ENCODE results near the gene OAF. TPM values are rescaled to one million over a fixed set of nuclear protein-coding genes. Genes with fewer than 3 reads are reported as not detected.
A peak's percentile ranks its signal among the peaks of the same experiment; 100 is the strongest.

Gene OAF
- total RNA-seq, 8 experiments from 2014 or later = 1.7 to 58.4 (median 16.7) TPM

DNA sequence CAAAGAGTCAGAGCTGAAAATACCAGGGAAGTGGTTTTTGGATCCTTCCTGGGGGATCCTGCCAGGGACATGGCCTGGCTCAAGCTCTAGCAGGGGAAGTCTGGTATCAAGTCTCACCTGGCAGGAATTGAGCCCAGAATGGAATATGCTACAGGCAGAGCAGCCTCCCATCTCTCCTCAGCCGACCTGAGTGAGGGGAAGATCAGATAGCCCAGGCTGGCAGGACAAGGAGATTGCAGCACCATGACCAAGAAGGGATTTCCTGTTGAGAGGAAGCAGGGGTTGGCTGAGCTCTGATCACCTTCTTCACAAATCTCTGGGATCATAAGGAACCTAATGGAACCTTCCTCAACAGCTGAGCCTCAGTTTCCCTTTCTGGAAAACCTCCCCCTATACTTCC, 13.0 kb downstream of the OAF start:
- no peak overlapping the region for H3K27ac ChIP-seq
- in situ Hi-C loops (cut with MboI; ENCODE audit: low pct_unique_long_range_greater_than_20kb in 2 of 9, low sequenced_read_pairs in 9 of 9, unreplicated experiment in 9 of 9) = loop anchor here in 6 of 9 experiments (10.0 kb wide), 1 partner anchor 49 kb away; no protein-coding TSS in a partner anchor
- WGBS, 10 experiments = 40 to 67% methylated on average over 1 of the region's 1 CpG; no CpG with 5 or more reads in 8 of the 10 experiments
- no peak overlapping the region for H3K4me3 ChIP-seq
- H3K4me1 ChIP-seq (replicated peaks in 1 of 2) = peaks cover 12 to 24% of the 10 kb centered on the region in 2 donors
- no peak for ATAC-seq (replicated peaks in 6 of 8)

DNA sequence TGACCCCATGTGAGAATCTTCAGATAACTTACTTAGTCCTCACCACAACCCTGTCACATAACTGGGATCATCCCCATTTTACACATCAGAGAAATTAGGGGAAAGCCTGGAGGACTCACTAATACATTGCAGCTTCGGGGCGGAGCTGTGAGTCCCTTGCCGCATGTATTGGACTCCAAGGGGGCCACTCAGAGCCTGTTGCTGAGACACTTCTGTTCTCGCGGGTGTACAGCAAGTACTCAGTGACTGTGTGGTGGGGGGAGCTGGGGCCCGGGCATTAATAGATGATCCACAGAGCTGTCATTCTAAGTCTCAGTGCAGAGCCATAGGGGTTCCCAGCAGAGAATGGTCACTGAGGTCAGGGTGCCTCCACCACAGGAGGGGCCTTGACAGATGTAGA, 13.5 kb downstream of the OAF start:
- no peak overlapping the region for H3K4me3 ChIP-seq
- 40 to 91% methylated on average over 1 to 4 of the region's 6 CpGs; no CpG with 5 or more reads in 8 of the 10 experiments for WGBS, 10 experiments
- no peak overlapping the region for H3K27ac ChIP-seq
- in situ Hi-C loops (cut with MboI; ENCODE audit: low pct_unique_long_range_greater_than_20kb in 2 of 9, low sequenced_read_pairs in 9 of 9, unreplicated experiment in 9 of 9) = loop anchor here in 6 of 9 experiments (10.0 kb wide), 1 partner anchor 50 kb away; no protein-coding TSS in a partner anchor
- H3K4me1 ChIP-seq (replicated peaks in 1 of 2) = peaks cover 11 to 19% of the 10 kb centered on the region in 2 donors
- peak in 1 of 8 experiments; percentile 11 for ATAC-seq (replicated peaks in 6 of 8)

DNA sequence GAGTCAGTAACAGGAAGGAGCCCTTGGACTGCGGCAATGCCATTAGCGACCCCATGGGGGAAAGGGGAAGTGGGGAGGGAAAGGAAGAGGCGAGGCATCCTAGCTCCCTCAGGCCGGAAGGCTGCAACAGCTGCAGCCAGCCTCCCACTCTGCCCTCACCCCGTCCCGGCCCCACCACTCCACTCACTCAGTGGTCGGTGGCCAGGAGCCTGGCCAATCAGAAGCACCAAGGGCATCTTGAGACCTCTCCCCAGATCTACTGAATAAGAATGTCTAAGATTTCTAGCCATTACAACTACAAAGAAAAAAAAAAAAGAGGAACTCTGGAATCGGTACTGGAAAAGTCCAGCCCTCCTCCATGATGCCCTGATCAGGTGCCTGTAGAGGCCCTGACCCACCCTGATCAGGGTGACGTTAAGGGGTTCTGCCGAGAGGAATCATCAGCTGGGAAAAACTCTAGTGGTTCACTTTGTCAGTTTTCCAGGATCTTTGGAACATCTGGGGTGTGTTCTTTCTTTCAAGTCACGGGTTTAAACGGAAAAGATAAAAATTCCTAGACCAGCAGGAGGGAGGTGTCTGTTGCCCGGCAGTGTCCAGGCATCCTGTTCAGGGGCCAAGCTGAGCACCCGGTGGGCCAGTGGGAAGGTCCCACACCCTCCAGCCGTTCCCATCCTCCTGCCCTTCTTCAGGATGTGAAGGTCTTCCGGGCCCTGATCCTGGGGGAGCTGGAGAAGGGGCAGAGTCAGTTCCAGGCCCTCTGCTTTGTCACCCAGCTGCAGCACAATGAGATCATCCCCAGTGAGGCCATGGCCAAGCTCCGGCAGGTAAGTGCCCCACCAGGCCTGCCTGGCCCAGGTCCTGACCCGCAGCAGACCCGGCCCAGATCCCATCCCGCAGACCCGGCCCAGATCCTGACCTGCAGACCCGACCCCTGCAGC, 14.4 kb downstream of the OAF start:
- in situ Hi-C loops (cut with MboI; ENCODE audit: low pct_unique_long_range_greater_than_20kb in 2 of 9, low sequenced_read_pairs in 9 of 9, unreplicated experiment in 9 of 9) = loop anchor here in 6 of 9 experiments (10.0 kb wide), 1 partner anchor 50 kb away; no protein-coding TSS in a partner anchor
- peaks cover 10 to 15% of the 10 kb centered on the region in 2 donors for H3K4me1 ChIP-seq (replicated peaks in 1 of 2)
- H3K4me3 ChIP-seq = no peak overlapping the region
- ATAC-seq (replicated peaks in 6 of 8) = peak in 7 of 8 experiments; percentile 49 to 70 (median 66)
- H3K27ac ChIP-seq = no peak overlapping the region
- WGBS, 10 experiments = 17 to 63% (median 44%) methylated on average over 2 to 8 of the region's 22 CpGs; no CpG with 5 or more reads in 4 of the 10 experiments

DNA sequence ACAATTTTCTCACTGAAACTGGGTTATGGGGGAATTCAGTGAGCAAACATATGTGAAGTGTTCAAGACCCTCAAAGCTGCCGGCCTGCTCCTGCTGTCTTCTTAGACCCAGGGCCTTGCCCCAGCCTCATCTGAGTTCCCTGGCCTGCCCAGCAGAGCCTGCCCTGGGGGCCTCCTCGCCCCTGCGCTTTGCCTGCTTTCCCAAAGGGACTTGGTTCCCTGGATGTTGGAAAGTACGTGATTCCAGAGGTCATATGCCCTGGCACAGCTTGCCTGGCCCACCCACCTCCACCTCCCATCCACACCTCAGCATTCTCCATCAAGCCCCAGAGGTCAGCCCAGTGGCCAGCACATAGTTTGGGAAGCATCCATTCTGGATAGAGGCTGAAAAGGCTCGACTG, 15.4 kb downstream of the OAF start:
- no peak overlapping the region for H3K4me3 ChIP-seq
- in situ Hi-C loops (cut with MboI; ENCODE audit: low pct_unique_long_range_greater_than_20kb in 2 of 9, low sequenced_read_pairs in 9 of 9, unreplicated experiment in 9 of 9) = loop anchor here in 6 of 9 experiments (10.0 kb wide), 1 partner anchor 51 kb away; no protein-coding TSS in a partner anchor
- H3K27ac ChIP-seq = no peak overlapping the region
- peaks cover 10 to 15% of the 10 kb centered on the region in 2 donors for H3K4me1 ChIP-seq (replicated peaks in 1 of 2)
- no peak for ATAC-seq (replicated peaks in 6 of 8)
- WGBS, 10 experiments = 80 to 100% (median 100%) methylated on average over 1 to 2 of the region's 5 CpGs; no CpG with 5 or more reads in 3 of the 10 experiments

DNA sequence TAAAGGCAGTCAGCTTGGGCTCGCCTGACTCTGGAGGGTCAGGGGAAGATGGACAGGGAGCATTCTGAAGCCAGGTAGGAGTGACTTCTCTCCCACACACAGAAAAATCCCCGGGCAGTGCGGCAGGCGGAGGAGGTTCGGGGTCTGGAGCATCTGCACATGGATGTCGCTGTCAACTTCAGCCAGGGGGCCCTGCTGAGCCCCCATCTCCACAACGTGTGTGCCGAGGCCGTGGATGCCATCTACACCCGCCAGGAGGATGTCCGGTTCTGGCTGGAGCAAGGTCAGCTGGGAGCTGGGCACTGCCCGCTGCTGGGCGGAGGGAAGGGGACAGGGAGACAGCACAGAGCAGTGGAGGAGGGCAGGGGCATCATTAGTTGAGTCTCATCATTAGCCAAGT, 15.9 kb downstream of the OAF start:
- Histone ChIP-seq H3K27ac (no peak overlapping the region), H3K4me1 (replicated peaks in 1 of 2) (peaks cover 10 to 15% of the 10 kb centered on the region in 2 donors), H3K4me3 (no peak overlapping the region)
- in situ Hi-C loops (cut with MboI; ENCODE audit: low pct_unique_long_range_greater_than_20kb in 2 of 9, low sequenced_read_pairs in 9 of 9, unreplicated experiment in 9 of 9) = loop anchor here in 6 of 9 experiments (10.0 kb wide), 1 partner anchor 52 kb away; no protein-coding TSS in a partner anchor
- ATAC-seq (replicated peaks in 6 of 8) = no peak
- 20 to 100% (median 83%) methylated on average over 1 to 7 of the region's 13 CpGs; no CpG with 5 or more reads in 4 of the 10 experiments for WGBS, 10 experiments

DNA sequence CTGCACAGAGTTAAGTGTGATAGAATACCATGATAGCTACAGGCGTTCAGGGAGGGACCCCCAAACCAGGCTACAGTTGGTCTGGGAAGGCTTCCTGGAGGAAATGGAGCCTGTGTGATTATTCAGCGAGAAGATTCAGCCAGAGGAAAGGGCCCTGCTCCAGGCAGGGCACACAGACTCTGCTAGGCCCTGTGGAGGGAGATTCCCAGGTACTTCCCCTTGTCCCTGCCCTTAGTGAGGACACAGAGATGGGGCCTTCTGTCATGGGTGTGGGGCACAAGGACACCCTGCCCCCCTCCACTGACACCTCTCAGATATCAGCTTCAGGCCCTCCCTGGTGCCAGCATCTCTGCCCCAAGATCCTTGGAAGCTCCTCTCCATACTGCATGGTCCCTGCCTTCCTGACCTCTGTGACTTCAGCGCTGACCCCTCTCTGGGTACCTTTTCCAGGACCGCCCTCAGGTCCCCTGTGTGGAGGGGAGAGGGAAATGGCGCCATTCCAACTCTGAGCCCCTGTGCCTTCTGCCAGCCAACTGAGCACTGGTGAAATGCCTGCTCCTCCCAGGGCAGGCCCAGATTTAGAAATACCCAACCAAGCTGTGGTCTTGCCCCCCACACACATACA, 16.5 kb downstream of the OAF start:
- in situ Hi-C loops (cut with MboI; ENCODE audit: low pct_unique_long_range_greater_than_20kb in 2 of 9, low sequenced_read_pairs in 9 of 9, unreplicated experiment in 9 of 9) = loop anchor here in 6 of 9 experiments (10.0 kb wide), 1 partner anchor 53 kb away; no protein-coding TSS in a partner anchor
- ATAC-seq (replicated peaks in 6 of 8) = no peak
- Histone ChIP-seq H3K4me3 (no peak overlapping the region), H3K4me1 (replicated peaks in 1 of 2) (peaks cover 10 to 15% of the 10 kb centered on the region in 2 donors), H3K27ac (no peak overlapping the region)
- 80 to 100% (median 100%) methylated on average over 1 of the region's 5 CpGs; no CpG with 5 or more reads in 5 of the 10 experiments for WGBS, 10 experiments

DNA sequence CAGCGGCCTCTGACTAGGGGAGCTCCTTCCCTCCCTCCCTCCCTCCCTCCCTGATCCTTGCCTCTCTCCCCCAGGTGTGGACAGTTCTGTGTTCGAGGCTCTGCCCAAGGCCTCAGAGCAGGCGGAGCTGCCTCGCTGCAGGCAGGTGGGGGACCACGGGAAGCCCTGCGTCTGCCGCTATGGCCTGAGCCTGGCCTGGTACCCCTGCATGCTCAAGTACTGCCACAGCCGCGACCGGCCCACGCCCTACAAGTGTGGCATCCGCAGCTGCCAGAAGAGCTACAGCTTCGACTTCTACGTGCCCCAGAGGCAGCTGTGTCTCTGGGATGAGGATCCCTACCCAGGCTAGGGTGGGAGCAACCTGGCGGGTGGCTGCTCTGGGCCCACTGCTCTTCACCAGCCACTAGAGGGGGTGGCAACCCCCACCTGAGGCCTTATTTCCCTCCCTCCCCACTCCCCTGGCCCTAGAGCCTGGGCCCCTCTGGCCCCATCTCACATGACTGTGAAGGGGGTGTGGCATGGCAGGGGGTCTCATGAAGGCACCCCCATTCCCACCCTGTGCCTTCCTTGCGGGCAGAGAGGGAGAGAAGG, 18.1 kb downstream of the OAF start:
- Histone ChIP-seq H3K4me1 (replicated peaks in 1 of 2) (peaks cover 10 to 15% of the 10 kb centered on the region in 2 donors), H3K4me3 (no peak overlapping the region), H3K27ac (no peak overlapping the region)
- 0 to 100% methylated on average over 1 of the region's 16 CpGs; no CpG with 5 or more reads in 8 of the 10 experiments for WGBS, 10 experiments
- in situ Hi-C loops (cut with MboI; ENCODE audit: low pct_unique_long_range_greater_than_20kb in 2 of 9, low sequenced_read_pairs in 9 of 9, unreplicated experiment in 9 of 9) = loop anchor here in 6 of 9 experiments (10.0 kb wide), 1 partner anchor 54 kb away; no protein-coding TSS in a partner anchor
- peak in 1 of 8 experiments; percentile 53 for ATAC-seq (replicated peaks in 6 of 8)

DNA sequence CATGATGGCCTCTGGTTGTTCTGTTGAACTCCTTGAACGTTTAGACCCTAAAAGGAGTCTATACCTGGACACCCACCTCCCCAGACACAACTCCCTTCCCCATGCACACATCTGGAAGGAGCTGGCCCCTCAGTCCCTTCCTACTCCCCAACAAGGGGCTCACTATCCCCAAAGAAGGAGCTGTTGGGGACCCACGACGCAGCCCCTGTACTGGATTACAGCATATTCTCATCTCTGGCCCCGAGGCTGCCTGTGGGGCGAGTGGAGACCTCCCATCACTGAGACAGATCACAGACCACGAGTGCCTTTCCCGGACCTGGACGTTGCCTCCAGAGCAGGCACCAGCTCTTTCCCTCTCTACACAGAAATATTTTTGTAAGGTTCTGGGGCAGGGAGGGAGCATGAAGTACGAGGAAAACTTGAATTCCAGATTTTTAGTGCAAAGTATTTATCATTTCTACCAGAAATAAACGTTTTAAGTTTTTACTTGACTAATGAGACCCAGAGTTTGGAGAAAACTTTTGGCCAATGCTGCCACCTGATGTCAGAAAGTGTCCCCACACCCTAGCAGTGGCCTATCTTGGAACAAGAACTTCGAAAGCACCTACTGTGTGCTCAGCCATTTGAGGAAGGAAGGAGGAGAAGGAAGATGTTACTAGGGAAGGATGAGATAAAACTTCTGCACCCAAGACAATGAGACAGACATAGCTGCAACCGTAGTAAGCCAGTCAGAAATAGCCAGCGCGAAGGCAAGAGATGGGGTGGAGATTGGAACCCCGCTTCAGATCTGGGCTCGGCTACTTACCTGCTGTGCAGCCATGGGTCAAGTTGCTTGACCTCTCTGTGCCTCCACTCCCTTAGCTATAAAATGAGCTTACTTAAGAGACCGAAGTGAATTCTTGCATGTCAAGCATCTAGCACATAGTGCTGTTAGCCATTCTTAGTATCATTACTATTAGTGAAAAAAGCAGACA, 18.9 kb downstream of the OAF start:
- peaks cover 9 to 10% of the 10 kb centered on the region in 2 donors for H3K4me1 ChIP-seq (replicated peaks in 1 of 2)
- in situ Hi-C loops (cut with MboI; ENCODE audit: low pct_unique_long_range_greater_than_20kb in 2 of 9, low sequenced_read_pairs in 9 of 9, unreplicated experiment in 9 of 9) = loop anchor here in 6 of 9 experiments (10.0 kb wide), 2 partner anchors 55 to 75 kb away; no protein-coding TSS in a partner anchor
- H3K4me3 ChIP-seq = no peak overlapping the region
- ATAC-seq (replicated peaks in 6 of 8) = peak in 3 of 8 experiments; percentile 26 to 36 (median 33)
- no peak overlapping the region for H3K27ac ChIP-seq
- 20 to 80% (median 50%) methylated on average over 1 to 10 of the region's 17 CpGs for WGBS, 10 experiments

DNA sequence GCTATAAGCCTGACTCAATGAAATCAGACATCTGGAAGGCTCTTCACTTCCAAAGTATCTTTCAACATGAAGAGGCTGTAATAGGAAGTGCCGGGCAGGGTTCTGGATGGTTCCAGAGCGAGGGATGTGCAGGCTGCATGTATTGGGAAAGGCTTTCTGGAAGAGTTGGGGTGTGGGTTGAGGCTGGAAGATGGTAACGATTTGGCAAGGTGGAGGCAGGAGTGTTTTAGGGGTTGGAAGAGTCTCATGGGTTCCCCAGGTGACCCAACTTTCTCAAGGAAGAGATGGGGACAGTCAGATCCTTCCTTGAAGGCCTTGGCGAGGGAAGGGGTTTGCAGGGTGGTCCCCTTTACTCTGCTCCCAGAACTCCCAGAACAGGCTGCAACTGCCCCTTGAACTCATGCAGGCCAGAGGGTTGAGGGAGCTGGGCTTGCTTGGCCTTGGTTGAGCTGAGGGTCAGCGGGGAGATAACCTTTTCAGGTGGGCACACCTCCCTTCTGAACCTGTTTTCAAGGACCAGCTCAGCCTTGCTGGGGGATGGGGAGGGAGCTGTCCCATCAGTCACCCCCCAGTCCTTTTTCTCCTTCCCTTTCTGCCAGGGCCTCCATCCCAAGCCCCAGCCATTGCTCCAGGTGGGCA, 19.7 kb downstream of the OAF start:
- H3K4me1 ChIP-seq (replicated peaks in 1 of 2) = peaks cover under 1 to 2% of the 10 kb centered on the region in 2 donors
- H3K4me3 ChIP-seq = no peak overlapping the region
- in situ Hi-C loops (cut with MboI; ENCODE audit: low pct_unique_long_range_greater_than_20kb in 2 of 9, low sequenced_read_pairs in 9 of 9, unreplicated experiment in 9 of 9) = loop anchor here in 1 of 9 experiments (10.0 kb wide), 1 partner anchor 74 kb away; no protein-coding TSS in a partner anchor
- WGBS, 10 experiments = 72 to 100% (median 93%) methylated on average over 1 to 4 of the region's 5 CpGs; no CpG with 5 or more reads in 4 of the 10 experiments
- H3K27ac ChIP-seq = no peak overlapping the region
- ATAC-seq (replicated peaks in 6 of 8) = no peak

DNA sequence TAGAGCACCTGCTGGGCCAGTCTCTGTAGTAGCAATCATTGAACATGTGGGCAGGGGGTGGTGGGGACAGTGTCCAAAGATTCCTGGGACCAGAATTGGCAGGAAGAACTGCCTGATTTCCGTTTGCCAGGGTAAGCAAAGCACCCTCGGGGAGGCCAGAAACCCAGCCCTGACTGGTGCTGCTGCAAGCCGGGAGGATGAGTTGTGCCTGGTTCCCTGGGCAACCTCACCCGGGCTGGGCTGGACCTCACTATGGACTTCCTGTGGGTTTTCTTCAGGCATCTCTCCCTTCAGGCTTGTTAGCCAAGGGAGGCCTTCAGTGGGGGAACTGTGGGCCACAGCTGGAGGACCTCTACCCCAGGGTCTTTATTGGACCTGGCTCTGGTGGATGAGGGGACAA, 21.1 kb downstream of the OAF start:
- Histone ChIP-seq H3K27ac (no peak overlapping the region), H3K4me1 (replicated peaks in 1 of 2) (no peaks in the 10 kb centered on the region), H3K4me3 (no peak overlapping the region)
- no peak for ATAC-seq (replicated peaks in 6 of 8)
- in situ Hi-C loops (cut with MboI; ENCODE audit: low pct_unique_long_range_greater_than_20kb in 2 of 9, low sequenced_read_pairs in 9 of 9, unreplicated experiment in 9 of 9) = loop anchor here in 1 of 9 experiments (10.0 kb wide), 1 partner anchor 73 kb away; no protein-coding TSS in a partner anchor
- 50 to 84% (median 60%) methylated on average over 1 to 4 of the region's 4 CpGs; no CpG with 5 or more reads in 6 of the 10 experiments for WGBS, 10 experiments

DNA sequence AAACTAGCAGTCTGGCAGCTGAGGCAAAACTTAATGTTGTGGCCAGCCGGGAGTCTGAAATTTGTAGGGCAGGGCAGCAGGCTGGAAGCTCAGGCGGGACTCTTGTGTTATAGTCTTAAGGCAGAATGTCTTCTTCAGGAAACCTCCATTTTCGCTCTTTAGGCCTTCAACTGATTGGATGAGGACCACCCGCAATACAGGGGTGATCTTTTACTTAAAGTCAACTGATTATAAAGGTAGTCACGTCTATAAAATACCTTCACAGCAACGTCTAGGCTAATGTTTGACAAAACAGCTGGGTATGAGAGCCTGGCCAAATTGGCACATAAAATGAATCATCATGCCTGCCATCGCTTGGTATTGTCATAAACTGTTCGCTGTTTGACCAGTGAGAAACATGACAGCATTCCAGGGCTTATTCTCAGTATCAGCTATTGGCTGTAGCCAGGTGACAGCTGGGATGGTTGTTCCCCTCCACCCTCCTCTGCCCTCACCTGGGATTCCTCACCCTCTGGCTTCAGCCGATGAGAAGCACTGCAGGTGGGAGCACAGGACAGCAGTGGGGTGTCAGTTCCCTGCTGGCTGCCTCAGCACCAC, 22.5 kb downstream of the OAF start:
- no peak overlapping the region for H3K4me3 ChIP-seq
- 69 to 100% (median 82%) methylated on average over 1 to 7 of the region's 9 CpGs; no CpG with 5 or more reads in 2 of the 10 experiments for WGBS, 10 experiments
- H3K27ac ChIP-seq = no peak overlapping the region
- H3K4me1 ChIP-seq (replicated peaks in 1 of 2) = no peaks in the 10 kb centered on the region
- in situ Hi-C loops (cut with MboI; ENCODE audit: low pct_unique_long_range_greater_than_20kb in 2 of 9, low sequenced_read_pairs in 9 of 9, unreplicated experiment in 9 of 9) = loop anchor here in 1 of 9 experiments (10.0 kb wide), 1 partner anchor 71 kb away; no protein-coding TSS in a partner anchor
- no peak for ATAC-seq (replicated peaks in 6 of 8)
